ENCODE results near the gene NEBL.

The NEBL gene

GRCh38 chr10:20855398-20856038 lies 41.6 kb downstream of the NEBL start:
- H3K4me1 Mint-ChIP-seq = no peaks in the 10 kb centered on the region
- no peaks in the 10 kb centered on the region for H3K36me3 Mint-ChIP-seq (ENCODE audit: low read depth)
- DNase-seq (no peak), ATAC-seq (no peak)
- no peak overlapping the region for H3K27ac Mint-ChIP-seq
- no peaks in the 10 kb centered on the region for H3K27me3 Mint-ChIP-seq
- no peak overlapping the region for H3K4me3 Mint-ChIP-seq
- no peaks in the 10 kb centered on the region for H3K9me3 Mint-ChIP-seq

GRCh38 chr10:20853276-20853675 lies 43.8 kb downstream of the NEBL start:
- Mint-ChIP-seq H3K9me3 (no peaks in the 10 kb centered on the region), H3K27me3 (no peaks in the 10 kb centered on the region), H3K4me1 (no peaks in the 10 kb centered on the region), H3K4me3 (no peak overlapping the region), H3K36me3 (ENCODE audit: low read depth) (no peaks in the 10 kb centered on the region), H3K27ac (no peak overlapping the region)
- DNase-seq (no peak), ATAC-seq (no peak)

- ATAC-seq = no peak
- Mint-ChIP-seq H3K27ac (no peak overlapping the region), H3K36me3 (ENCODE audit: low read depth) (no peaks in the 10 kb centered on the region), H3K4me3 (no peak overlapping the region), H3K9me3 (no peaks in the 10 kb centered on the region), H3K27me3 (no peaks in the 10 kb centered on the region), H3K4me1 (no peaks in the 10 kb centered on the region)
- DNase-seq = no peak
These were observed 44.8 kb downstream of the NEBL start for GRCh38 chr10:20852303-20852702.

GRCh38 chr10:20847512-20847911 lies 49.6 kb downstream of the NEBL start:
- no peaks in the 10 kb centered on the region for H3K9me3 Mint-ChIP-seq
- H3K4me1 Mint-ChIP-seq = no peaks in the 10 kb centered on the region
- peaks cover 2% of the 10 kb centered on the region for H3K27me3 Mint-ChIP-seq

GRCh38 chr10:20846263-20846662 lies 50.8 kb downstream of the NEBL start:
- ATAC-seq (no peak), DNase-seq (no peak)
- Mint-ChIP-seq H3K27ac (no peak overlapping the region), H3K36me3 (ENCODE audit: low read depth) (no peaks in the 10 kb centered on the region), H3K27me3 (peaks cover 2% of the 10 kb centered on the region), H3K4me3 (no peak overlapping the region), H3K4me1 (no peaks in the 10 kb centered on the region), H3K9me3 (no peaks in the 10 kb centered on the region)

More at GRCh38 chr10:20847512-20847911, 49.6 kb downstream of the NEBL start:
- ATAC-seq (no peak), DNase-seq (no peak)
- no peak overlapping the region for H3K27ac Mint-ChIP-seq
- no peak overlapping the region for H3K4me3 Mint-ChIP-seq
- no peaks in the 10 kb centered on the region for H3K36me3 Mint-ChIP-seq (ENCODE audit: low read depth)

- no peak for ATAC-seq
- H3K9me3 Mint-ChIP-seq = no peaks in the 10 kb centered on the region
- DNase-seq = no peak
- no peak overlapping the region for H3K27ac Mint-ChIP-seq
- no peaks in the 10 kb centered on the region for H3K4me1 Mint-ChIP-seq
- peaks cover 2% of the 10 kb centered on the region for H3K27me3 Mint-ChIP-seq
- H3K36me3 Mint-ChIP-seq (ENCODE audit: low read depth) = no peaks in the 10 kb centered on the region
- no peak overlapping the region for H3K4me3 Mint-ChIP-seq
These were observed 55.7 kb downstream of the NEBL start for GRCh38 chr10:20841419-20841818.

GRCh38 chr10:20839910-20840309 lies 57.2 kb downstream of the NEBL start:
- H3K36me3 Mint-ChIP-seq (ENCODE audit: low read depth) = no peaks in the 10 kb centered on the region
- ATAC-seq = no peak
- no peak overlapping the region for H3K4me3 Mint-ChIP-seq
- no peaks in the 10 kb centered on the region for H3K9me3 Mint-ChIP-seq
- peaks cover 2% of the 10 kb centered on the region for H3K27me3 Mint-ChIP-seq
- no peak overlapping the region for H3K27ac Mint-ChIP-seq
- H3K4me1 Mint-ChIP-seq = no peaks in the 10 kb centered on the region
- DNase-seq = no peak

- Mint-ChIP-seq H3K9me3 (no peaks in the 10 kb centered on the region), H3K27ac (no peak overlapping the region), H3K36me3 (ENCODE audit: low read depth) (no peaks in the 10 kb centered on the region), H3K4me1 (no peaks in the 10 kb centered on the region), H3K4me3 (no peak overlapping the region), H3K27me3 (peaks cover 2% of the 10 kb centered on the region)
- no peak for DNase-seq
- ATAC-seq = no peak
These were observed 58.0 kb downstream of the NEBL start for GRCh38 chr10:20839141-20839540.

- no peak overlapping the region for H3K27ac Mint-ChIP-seq
- H3K4me3 Mint-ChIP-seq = no peak overlapping the region
- no peak for DNase-seq
- ATAC-seq = no peak
- H3K4me1 Mint-ChIP-seq = no peaks in the 10 kb centered on the region
- H3K36me3 Mint-ChIP-seq (ENCODE audit: low read depth) = no peaks in the 10 kb centered on the region
- peaks cover 2% of the 10 kb centered on the region for H3K9me3 Mint-ChIP-seq
- H3K27me3 Mint-ChIP-seq = no peaks in the 10 kb centered on the region
These were observed 60.7 kb downstream of the NEBL start for GRCh38 chr10:20836401-20836800.

GRCh38 chr10:20835335-20835734 lies 61.8 kb downstream of the NEBL start:
- Mint-ChIP-seq H3K4me3 (no peak overlapping the region), H3K9me3 (peaks cover 4% of the 10 kb centered on the region), H3K36me3 (ENCODE audit: low read depth) (no peaks in the 10 kb centered on the region), H3K4me1 (no peaks in the 10 kb centered on the region), H3K27me3 (no peaks in the 10 kb centered on the region), H3K27ac (no peak overlapping the region)
- DNase-seq (no peak), ATAC-seq (no peak)

GRCh38 chr10:20834825-20835224 lies 62.3 kb downstream of the NEBL start:
- Mint-ChIP-seq H3K4me3 (no peak overlapping the region), H3K27ac (no peak overlapping the region), H3K36me3 (ENCODE audit: low read depth) (no peaks in the 10 kb centered on the region), H3K27me3 (no peaks in the 10 kb centered on the region), H3K9me3 (peaks cover 4% of the 10 kb centered on the region), H3K4me1 (no peaks in the 10 kb centered on the region)
- no peak for ATAC-seq
- DNase-seq = no peak

GRCh38 chr10:20822825-20823224 lies 74.3 kb downstream of the NEBL start:
- ATAC-seq (no peak), DNase-seq (no peak)
- no peaks in the 10 kb centered on the region for H3K4me1 Mint-ChIP-seq
- no peak overlapping the region for H3K4me3 Mint-ChIP-seq
- H3K27me3 Mint-ChIP-seq = no peaks in the 10 kb centered on the region
- H3K27ac Mint-ChIP-seq = no peak overlapping the region
- H3K9me3 Mint-ChIP-seq = no peaks in the 10 kb centered on the region
- H3K36me3 Mint-ChIP-seq (ENCODE audit: low read depth) = no peaks in the 10 kb centered on the region

GRCh38 chr10:20817646-20818045 lies 79.5 kb downstream of the NEBL start:
- H3K4me1 Mint-ChIP-seq = no peaks in the 10 kb centered on the region
- DNase-seq (no peak), ATAC-seq (no peak)
- H3K9me3 Mint-ChIP-seq = no peaks in the 10 kb centered on the region
- no peak overlapping the region for H3K27ac Mint-ChIP-seq
- H3K4me3 Mint-ChIP-seq = no peak overlapping the region
- H3K27me3 Mint-ChIP-seq = no peaks in the 10 kb centered on the region
- no peaks in the 10 kb centered on the region for H3K36me3 Mint-ChIP-seq (ENCODE audit: low read depth)

GRCh38 chr10:20817116-20817515 lies 80.0 kb downstream of the NEBL start:
- Mint-ChIP-seq H3K4me3 (no peak overlapping the region), H3K27me3 (no peaks in the 10 kb centered on the region), H3K36me3 (ENCODE audit: low read depth) (no peaks in the 10 kb centered on the region), H3K4me1 (no peaks in the 10 kb centered on the region), H3K9me3 (no peaks in the 10 kb centered on the region), H3K27ac (no peak overlapping the region)
- ATAC-seq (no peak), DNase-seq (no peak)

GRCh38 chr10:20814116-20814515 lies 83.0 kb downstream of the NEBL start:
- H3K27me3 Mint-ChIP-seq = no peaks in the 10 kb centered on the region
- DNase-seq (no peak), ATAC-seq (no peak)
- H3K27ac Mint-ChIP-seq = no peak overlapping the region
- no peaks in the 10 kb centered on the region for H3K4me1 Mint-ChIP-seq
- no peaks in the 10 kb centered on the region for H3K9me3 Mint-ChIP-seq
- H3K4me3 Mint-ChIP-seq = no peak overlapping the region
- H3K36me3 Mint-ChIP-seq (ENCODE audit: low read depth) = no peaks in the 10 kb centered on the region

GRCh38 chr10:20811131-20811530 lies 86.0 kb downstream of the NEBL start:
- ATAC-seq (no peak), DNase-seq (no peak)
- Mint-ChIP-seq H3K27me3 (no peaks in the 10 kb centered on the region), H3K27ac (no peak overlapping the region), H3K9me3 (no peaks in the 10 kb centered on the region), H3K4me1 (no peaks in the 10 kb centered on the region), H3K4me3 (no peak overlapping the region), H3K36me3 (ENCODE audit: low read depth) (no peaks in the 10 kb centered on the region)

All from activated naive CD8-positive, alpha-beta T cell treated with anti-CD3 and anti-CD28 coated beads, Interleukin-2, amount 50 U/mL, for 24 hours (primary cell).